Psoas muscle (tissue), 8 donors: ENCODE measurements around the gene COL4A6. TPM values are rescaled to one million over a fixed set of nuclear protein-coding genes. Genes with fewer than 3 reads are reported as not detected.

Experiments
- ATAC-seq, 4 donors: fragments of 200-7000 bp; cut with Tn5 transposase; one replicate each; pipeline ENCODE4 v1.9.1; 2020; ENCODE audit warnings: moderate library complexity in 3 of 4, mild to moderate bottlenecking in 2 of 4
- DNase-seq, 2 donors: peaks; one replicate each; pipeline ENCODE4 v3.0.0-alpha.2; 2020
- H3K27ac ChIP-seq: fragments of 200-600 bp; one replicate; pipeline ENCODE4 v1.8.0; 2022
- H3K27me3 ChIP-seq, 3 donors: fragments of 200-600 bp in 1 of 3; one replicate each; pipeline versions ENCODE4 v1.6.1 to v1.8.0; 2013 to 2022; ENCODE audit warnings: low read length in 2 of 3, mild to moderate bottlenecking in 2 of 3, moderate library complexity in 1 of 3; ENCODE audit not compliant: insufficient read depth in 3 of 3
- H3K36me3 ChIP-seq, 2 donors: fragments of 200-600 bp in 1 of 2; one replicate each; pipeline versions ENCODE4 v1.6.1 to v1.8.0; 2013 to 2022; ENCODE audit warnings: low read depth in 1 of 2, mild to moderate bottlenecking in 1 of 2, moderate library complexity in 1 of 2; ENCODE audit not compliant: insufficient read depth in 1 of 2
- H3K4me1 ChIP-seq: fragments of 200-600 bp; one replicate; pipeline ENCODE4 v1.8.0; 2022
- H3K4me3 ChIP-seq: fragments of 200-600 bp; one replicate; pipeline ENCODE4 v1.8.0; 2022; ENCODE audit warnings: mild to moderate bottlenecking
- H3K9me3 ChIP-seq: fragments of 200-600 bp; one replicate; pipeline ENCODE4 v1.8.0; 2022
- WGBS, 3 donors: extraction: QIAGEN DNeasy Blood & Tissue Kit; methylation state at CpG; one replicate each; pipeline versions ENCODE4 v1.1.6 to v1.1.7; 2013; 5-methylcytosine and 5-hydroxymethylcytosine counted together
- intact Hi-C, 2 donors: fragments of 100-400 bp; cut with DNase I; formaldehyde crosslinking; loops; one replicate each; pipeline versions ENCODE4 v1.11.0 to v1.14.2; 2022
- polyA plus RNA-seq, 3 donors: library from polyadenylated mRNA; stranded (reverse); fragments of 200-250 nt; gene quantifications; one replicate each; pipeline ENCODE4 v1.2.3, GENCODE V29; 2013
- total RNA-seq, 4 donors: library from RNA; stranded (reverse); fragmentation: NEBNext Ultra II Directional in 2 of 4; extraction: Animal tissue kit (Norgen Biotek cat#: 25700) in 2 of 4; gene quantifications; one replicate each; pipeline versions ENCODE4 v1.2.1 to v1.2.4, GENCODE V29; 2021 to 2023
- TF ChIP-seq, protein P1 (sequence below): fragments of 200-600 bp; IDR thresholded peaks from one replicate; pipeline ENCODE4 v1.8.0; 2022; ENCODE audit warnings: antibody characterized with exemption
- donor health status: healthy with polysubstance abuse.
- donor health status: DM: no; HTN: no; CAD: no; lungs with moderate emphysema.
- donor health status: Bipolar disorder and iron deficiency.
- donor health status: healthy.
- donor health status: DM: yes; HTN: yes; CAD: no.
- donor health status: DM: no; HTN: no; CAD: no.
- donor health status: DM: no; HTN: no; CAD: no.
- donor health status: DM: yes; HTN: yes; CAD: no.

COL4A6 gene
- total and polyA plus RNA-seq, 7 donors, result 0.17 to 3.6 (median 0.68) TPM

DNA sequence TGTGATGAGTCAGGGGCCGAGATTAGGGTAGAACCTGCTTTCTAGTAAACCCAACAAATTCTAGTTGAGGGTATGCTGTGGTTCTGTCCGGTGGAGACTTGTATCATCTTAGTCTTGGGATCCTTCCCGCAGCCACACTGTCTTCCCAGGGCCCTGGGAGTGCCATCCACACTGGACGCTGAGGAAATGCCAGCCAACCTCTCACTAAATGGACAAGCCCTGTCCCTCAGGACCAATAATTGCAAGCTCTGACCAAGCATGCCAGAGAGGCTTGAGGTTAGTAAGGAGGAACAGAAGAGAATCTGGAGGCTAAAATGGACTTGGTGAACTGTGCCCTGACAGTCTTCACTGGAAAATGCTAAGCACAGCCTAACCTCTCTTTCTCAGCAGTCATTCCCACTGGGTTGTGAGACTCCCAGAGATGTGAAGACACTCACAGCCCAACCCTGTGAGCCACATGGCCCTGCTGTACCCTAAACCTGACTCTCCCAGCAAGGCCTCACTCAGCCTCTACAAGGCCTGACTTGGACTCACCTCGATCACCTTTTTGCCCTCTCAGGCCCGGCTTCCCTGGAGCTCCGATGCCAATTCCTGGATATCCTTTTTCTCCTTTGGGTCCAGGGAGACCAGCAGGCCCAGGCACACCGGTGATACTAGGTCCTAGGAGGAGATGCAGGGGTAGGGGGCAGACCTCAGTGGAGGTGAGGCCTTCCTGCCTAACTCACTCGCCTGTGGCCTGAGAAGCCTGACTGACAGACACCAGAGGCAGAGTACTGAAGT, 269.1 kb downstream of the COL4A6 start:
- Histone ChIP-seq H3K4me3 (no peak overlapping the region), H3K36me3 (no peaks in the 10 kb centered on the region), H3K27ac (no peak overlapping the region), H3K27me3 (peaks cover 0 to 12% (median 0%) of the 10 kb centered on the region in 3 donors), H3K9me3 (no peaks in the 10 kb centered on the region), H3K4me1 (no peaks in the 10 kb centered on the region)
- ATAC-seq (no peak), DNase-seq (no peak)
- TF ChIP-seq, protein P1, sequence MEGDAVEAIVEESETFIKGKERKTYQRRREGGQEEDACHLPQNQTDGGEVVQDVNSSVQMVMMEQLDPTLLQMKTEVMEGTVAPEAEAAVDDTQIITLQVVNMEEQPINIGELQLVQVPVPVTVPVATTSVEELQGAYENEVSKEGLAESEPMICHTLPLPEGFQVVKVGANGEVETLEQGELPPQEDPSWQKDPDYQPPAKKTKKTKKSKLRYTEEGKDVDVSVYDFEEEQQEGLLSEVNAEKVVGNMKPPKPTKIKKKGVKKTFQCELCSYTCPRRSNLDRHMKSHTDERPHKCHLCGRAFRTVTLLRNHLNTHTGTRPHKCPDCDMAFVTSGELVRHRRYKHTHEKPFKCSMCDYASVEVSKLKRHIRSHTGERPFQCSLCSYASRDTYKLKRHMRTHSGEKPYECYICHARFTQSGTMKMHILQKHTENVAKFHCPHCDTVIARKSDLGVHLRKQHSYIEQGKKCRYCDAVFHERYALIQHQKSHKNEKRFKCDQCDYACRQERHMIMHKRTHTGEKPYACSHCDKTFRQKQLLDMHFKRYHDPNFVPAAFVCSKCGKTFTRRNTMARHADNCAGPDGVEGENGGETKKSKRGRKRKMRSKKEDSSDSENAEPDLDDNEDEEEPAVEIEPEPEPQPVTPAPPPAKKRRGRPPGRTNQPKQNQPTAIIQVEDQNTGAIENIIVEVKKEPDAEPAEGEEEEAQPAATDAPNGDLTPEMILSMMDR, result no peak
- WGBS, 3 donors, result 77 to 93% (median 92%) methylated on average over 9 of the region's 9 CpGs
- intact Hi-C loops, result no loop called here

DNA sequence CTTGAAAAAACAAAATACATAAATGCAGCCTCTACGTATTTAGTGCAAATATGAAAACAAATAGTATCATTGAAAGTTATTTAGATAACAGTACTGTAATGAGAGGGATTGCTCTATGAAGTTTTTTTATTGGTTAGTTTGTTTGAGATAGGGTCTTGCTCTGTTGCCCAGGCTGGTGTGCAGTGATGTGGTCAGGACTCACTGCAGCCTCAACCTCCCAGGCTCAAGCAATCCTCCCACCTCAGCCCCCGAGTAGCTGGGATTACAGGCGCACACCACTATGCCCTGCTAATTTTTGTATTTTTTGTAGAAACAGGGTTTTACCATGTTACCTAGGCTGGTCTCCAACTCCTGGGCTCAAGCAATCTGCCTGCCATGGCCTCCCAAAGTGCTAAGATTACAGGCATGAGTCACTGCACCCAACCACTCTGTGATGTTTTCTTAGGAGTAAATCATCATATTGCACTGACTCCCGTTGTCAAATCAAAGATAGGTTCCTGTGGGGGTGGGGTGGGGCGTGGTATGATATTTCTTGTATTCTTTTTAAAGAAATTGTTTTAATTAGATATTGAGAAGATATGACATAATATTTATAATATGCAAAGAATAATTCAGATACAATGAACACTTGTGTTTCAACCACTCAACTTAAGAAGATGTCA, 270.9 kb downstream of the COL4A6 start:
- 73 to 77% (median 75%) methylated on average over 5 of the region's 5 CpGs for WGBS, 3 donors
- peak in 2 of 4 donors; percentile 42 to 59 for ATAC-seq
- Histone ChIP-seq H3K36me3 (no peaks in the 10 kb centered on the region), H3K4me1 (no peaks in the 10 kb centered on the region), H3K27me3 (peaks cover 0 to 21% (median 0%) of the 10 kb centered on the region in 3 donors), H3K27ac (no peak overlapping the region), H3K4me3 (no peak overlapping the region), H3K9me3 (no peaks in the 10 kb centered on the region)
- intact Hi-C loops, result no loop called here
- TF ChIP-seq, protein P1, result no peak
- DNase-seq, result no peak

DNA sequence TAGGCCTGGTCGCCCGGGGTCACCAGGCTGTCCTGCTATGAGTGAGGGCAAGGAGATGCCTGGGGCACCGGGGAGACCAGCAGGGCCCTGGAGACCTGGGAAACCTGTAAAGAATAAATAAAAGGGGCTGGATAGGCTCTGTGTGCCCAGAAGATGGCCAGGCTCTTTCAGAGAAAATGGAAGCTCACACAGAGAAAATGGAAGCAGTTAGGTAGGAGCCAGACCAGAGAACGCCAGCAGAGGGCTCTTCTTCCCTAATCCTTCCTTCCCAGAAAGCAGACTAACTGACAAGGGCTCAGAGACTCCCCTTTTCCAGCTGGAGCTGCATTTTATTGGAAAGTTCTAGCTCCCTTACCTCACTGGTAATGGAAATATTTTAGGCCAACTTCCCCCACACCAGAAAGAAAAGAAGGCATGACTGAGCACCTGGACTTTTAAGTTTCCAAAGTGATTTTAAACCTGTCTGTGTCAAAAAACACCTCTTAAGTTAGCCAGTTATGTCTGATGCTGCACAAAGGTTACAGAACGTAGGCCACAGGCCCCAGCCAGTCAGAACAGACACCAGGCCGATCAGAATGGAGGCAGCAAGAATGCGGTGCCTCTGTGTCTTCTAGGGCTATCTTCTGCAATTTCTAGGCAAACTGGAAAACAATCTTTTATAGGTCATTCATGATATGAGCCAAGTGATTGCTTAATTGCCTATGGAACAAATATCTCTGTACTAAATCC, 272.7 kb downstream of the COL4A6 start:
- intact Hi-C loops, result no loop called here
- H3K4me3 ChIP-seq, result no peak overlapping the region
- no peaks in the 10 kb centered on the region for H3K36me3 ChIP-seq
- ATAC-seq (no peak), DNase-seq (no peak)
- H3K27ac ChIP-seq, result no peak overlapping the region
- H3K4me1 ChIP-seq, result no peaks in the 10 kb centered on the region
- H3K9me3 ChIP-seq, result no peaks in the 10 kb centered on the region
- H3K27me3 ChIP-seq, result peaks cover 0 to 14% (median 0%) of the 10 kb centered on the region in 3 donors
- TF ChIP-seq, protein P1, result no peak
- 64 to 85% (median 84%) methylated on average over 7 of the region's 7 CpGs for WGBS, 3 donors

DNA sequence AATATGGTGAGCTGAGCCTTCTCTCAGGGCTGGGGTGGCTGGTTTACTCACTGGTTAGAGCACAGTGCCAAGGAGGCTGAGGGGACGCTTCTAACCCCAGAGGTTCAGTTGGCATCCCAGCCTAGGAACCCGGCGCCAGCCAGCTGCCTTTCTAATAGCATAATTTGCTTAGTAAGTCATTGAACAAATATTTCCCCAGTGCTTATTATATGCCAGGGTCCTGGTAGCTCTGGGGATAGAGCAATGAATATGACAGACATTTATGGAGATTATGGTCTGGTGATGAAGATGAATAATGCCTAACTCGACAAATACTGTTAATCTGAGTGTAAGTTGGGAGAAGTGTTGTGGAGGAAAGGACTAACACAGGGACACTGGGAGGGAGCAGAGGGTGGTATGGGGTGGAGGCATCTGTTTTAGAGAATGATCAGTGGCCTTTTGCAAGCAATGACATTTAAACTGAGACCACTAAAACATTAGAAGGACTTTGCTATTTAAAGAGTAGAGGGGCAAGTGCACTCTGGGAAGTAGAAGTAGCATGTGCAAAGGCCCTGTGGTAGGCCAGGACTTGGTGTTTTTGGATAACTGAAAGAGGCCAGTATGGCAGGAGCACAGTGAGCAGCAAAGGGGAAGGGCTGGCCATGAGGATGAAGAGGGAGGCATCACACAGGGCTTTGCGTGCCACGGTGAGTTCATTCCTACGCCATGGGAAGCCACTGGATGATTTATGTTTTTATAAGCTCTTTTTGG, 274.7 kb downstream of the COL4A6 start:
- ATAC-seq, result no peak
- intact Hi-C loops, result no loop called here

More for the DNA sequence above, 274.7 kb downstream of the COL4A6 start:
- Histone ChIP-seq H3K4me1 (no peaks in the 10 kb centered on the region), H3K36me3 (no peaks in the 10 kb centered on the region), H3K9me3 (no peaks in the 10 kb centered on the region), H3K27me3 (peaks cover 0 to 14% (median 0%) of the 10 kb centered on the region in 3 donors), H3K27ac (no peak overlapping the region), H3K4me3 (no peak overlapping the region)
- WGBS, 3 donors, result 77 to 91% (median 78%) methylated on average over 7 of the region's 7 CpGs
- DNase-seq, result no peak
- TF ChIP-seq, protein P1, result no peak
